ENCODE data around the gene PJVK.

The PJVK gene

GRCh38 chr2:178482437-178482836 is 31.3 kb downstream of the PJVK start:
- DNase-seq, result no peak

- no peak for DNase-seq
Measured at GRCh38 chr2:178484245-178485041, 33.3 kb downstream of the PJVK start.

GRCh38 chr2:178485356-178485755 is 34.2 kb downstream of the PJVK start:
- no peak for DNase-seq

- no peak for DNase-seq
Measured at GRCh38 chr2:178491612-178492011, 40.4 kb downstream of the PJVK start.

GRCh38 chr2:178496049-178496448 is 44.9 kb downstream of the PJVK start:
- no peak for DNase-seq

- DNase-seq, result no peak
Measured at GRCh38 chr2:178498137-178498536, 47.0 kb downstream of the PJVK start.

GRCh38 chr2:178499640-178500039 is 48.5 kb downstream of the PJVK start:
- no peak for DNase-seq

- DNase-seq, result no peak
Measured at GRCh38 chr2:178502751-178503150, 51.6 kb downstream of the PJVK start.

- DNase-seq, result no peak
Measured at GRCh38 chr2:178506101-178506500, 54.9 kb downstream of the PJVK start.

- no peak for DNase-seq
Measured at GRCh38 chr2:178506524-178506923, 55.3 kb downstream of the PJVK start.

- no peak for DNase-seq
Measured at GRCh38 chr2:178506949-178507348, 55.8 kb downstream of the PJVK start.

- no peak for DNase-seq
Measured at GRCh38 chr2:178508646-178509045, 57.5 kb downstream of the PJVK start.

GRCh38 chr2:178510384-178510783 is 59.2 kb downstream of the PJVK start:
- DNase-seq, result no peak

Measured in CD4-positive, alpha-beta T cell treated with Interleukin-4 for 1 hour (primary cell).